ENCODE measurements around the gene USH2A. TPM values are rescaled to one million over a fixed set of nuclear protein-coding genes. Genes with fewer than 3 reads are reported as not detected.

USH2A gene
- total RNA-seq, 6 donors from 2014 or later: under 0.01 to 0.11 TPM; not detected in 4

GRCh38 chr1:215718575-215719287 lies 704.5 kb downstream of the USH2A start:
- Histone ChIP-seq H3K36me3 (no peaks in the 10 kb centered on the region), H3K9me3 (no peaks in the 10 kb centered on the region), H3K27me3 (no peaks in the 10 kb centered on the region), H3K4me3 (no peak overlapping the region), H3K27ac (no peak overlapping the region), H3K4me1 (no peaks in the 10 kb centered on the region)
- no peak for DNase-seq
- 39 to 45% methylated on average over 3 of the region's 3 CpGs for WGBS, 2 donors
- no peak for ATAC-seq (ENCODE audit: low FRiP score in 2 of 2)
- TF ChIP-seq EP300 (IDR thresholded peaks at IDR 0.05): no peak
- no peak for TF ChIP-seq POLR2AphosphoS5 (IDR thresholded peaks at IDR 0.05)
- TF ChIP-seq POLR2A (IDR thresholded peaks at IDR 0.05): no peak
- TF ChIP-seq CTCF (IDR thresholded peaks at IDR 0.05): no peak

- Histone ChIP-seq H3K27me3 (no peaks in the 10 kb centered on the region), H3K36me3 (no peaks in the 10 kb centered on the region), H3K4me3 (no peak overlapping the region), H3K27ac (no peak overlapping the region), H3K4me1 (no peaks in the 10 kb centered on the region), H3K9me3 (no peaks in the 10 kb centered on the region)
- DNase-seq (no peak), ATAC-seq (ENCODE audit: low FRiP score in 2 of 2) (no peak)
- 60 to 64% methylated on average over 4 of the region's 4 CpGs for WGBS, 2 donors
- TF ChIP-seq POLR2AphosphoS5 (IDR thresholded peaks at IDR 0.05): no peak
These were observed 705.4 kb downstream of the USH2A start for GRCh38 chr1:215717677-215718426.

GRCh38 chr1:215710899-215711225 lies 712.4 kb downstream of the USH2A start:
- Histone ChIP-seq H3K27ac (no peak overlapping the region), H3K27me3 (no peaks in the 10 kb centered on the region), H3K4me1 (no peaks in the 10 kb centered on the region), H3K4me3 (no peak overlapping the region), H3K9me3 (no peaks in the 10 kb centered on the region), H3K36me3 (no peaks in the 10 kb centered on the region)
- no peak for ATAC-seq (ENCODE audit: low FRiP score in 2 of 2)
- TF ChIP-seq EP300 (IDR thresholded peaks at IDR 0.05) (no peak), POLR2A (IDR thresholded peaks at IDR 0.05) (no peak)
- 73 to 83% methylated on average over 4 of the region's 4 CpGs for WGBS, 2 donors
- no peak for DNase-seq

- H3K27me3 ChIP-seq: no peaks in the 10 kb centered on the region
- DNase-seq: no peak
- H3K4me1 ChIP-seq: no peaks in the 10 kb centered on the region
- 31 to 34% methylated on average over 8 of the region's 8 CpGs for WGBS, 2 donors
- no peaks in the 10 kb centered on the region for H3K9me3 ChIP-seq
- H3K4me3 ChIP-seq: no peak overlapping the region
- no peak for ATAC-seq (ENCODE audit: low FRiP score in 2 of 2)
- no peak overlapping the region for H3K27ac ChIP-seq
- TF ChIP-seq POLR2A (IDR thresholded peaks at IDR 0.05) (no peak), EP300 (IDR thresholded peaks at IDR 0.05) (no peak), POLR2AphosphoS5 (IDR thresholded peaks at IDR 0.05) (no peak), CTCF (IDR thresholded peaks at IDR 0.05) (peak in 4 of 6 experiments; percentile 10 to 25 (median 20))
- no peaks in the 10 kb centered on the region for H3K36me3 ChIP-seq
These were observed 713.0 kb downstream of the USH2A start for GRCh38 chr1:215710036-215710898.

- no peaks in the 10 kb centered on the region for H3K27me3 ChIP-seq
- no peak overlapping the region for H3K27ac ChIP-seq
- no peaks in the 10 kb centered on the region for H3K9me3 ChIP-seq
- H3K4me3 ChIP-seq: no peak overlapping the region
- no peaks in the 10 kb centered on the region for H3K4me1 ChIP-seq
- TF ChIP-seq CTCF (IDR thresholded peaks at IDR 0.05) (no peak), POLR2AphosphoS5 (IDR thresholded peaks at IDR 0.05) (no peak), EP300 (IDR thresholded peaks at IDR 0.05) (no peak), POLR2A (IDR thresholded peaks at IDR 0.05) (no peak)
- WGBS, 2 donors: 70 to 88% methylated on average over 6 of the region's 6 CpGs
- H3K36me3 ChIP-seq: no peaks in the 10 kb centered on the region
- DNase-seq: peak in 1 of 2 donors; percentile 13
- peak in 1 of 2 donors; percentile 46 for ATAC-seq (ENCODE audit: low FRiP score in 2 of 2)
These were observed 719.0 kb downstream of the USH2A start for GRCh38 chr1:215704089-215704860.
